Activated T-helper 9 cell treated with anti-CD3 and anti-CD28 coated beads, Interleukin-2, amount 50 U/mL, for 16 hours (primary cell): ENCODE results near the gene MAP4K1.

Experiments
- DNase-seq: peaks from one replicate; pipeline ENCODE4 v3.0.0-alpha.2; 2020; ENCODE audit warnings: low read depth

Gene MAP4K1

DNA sequence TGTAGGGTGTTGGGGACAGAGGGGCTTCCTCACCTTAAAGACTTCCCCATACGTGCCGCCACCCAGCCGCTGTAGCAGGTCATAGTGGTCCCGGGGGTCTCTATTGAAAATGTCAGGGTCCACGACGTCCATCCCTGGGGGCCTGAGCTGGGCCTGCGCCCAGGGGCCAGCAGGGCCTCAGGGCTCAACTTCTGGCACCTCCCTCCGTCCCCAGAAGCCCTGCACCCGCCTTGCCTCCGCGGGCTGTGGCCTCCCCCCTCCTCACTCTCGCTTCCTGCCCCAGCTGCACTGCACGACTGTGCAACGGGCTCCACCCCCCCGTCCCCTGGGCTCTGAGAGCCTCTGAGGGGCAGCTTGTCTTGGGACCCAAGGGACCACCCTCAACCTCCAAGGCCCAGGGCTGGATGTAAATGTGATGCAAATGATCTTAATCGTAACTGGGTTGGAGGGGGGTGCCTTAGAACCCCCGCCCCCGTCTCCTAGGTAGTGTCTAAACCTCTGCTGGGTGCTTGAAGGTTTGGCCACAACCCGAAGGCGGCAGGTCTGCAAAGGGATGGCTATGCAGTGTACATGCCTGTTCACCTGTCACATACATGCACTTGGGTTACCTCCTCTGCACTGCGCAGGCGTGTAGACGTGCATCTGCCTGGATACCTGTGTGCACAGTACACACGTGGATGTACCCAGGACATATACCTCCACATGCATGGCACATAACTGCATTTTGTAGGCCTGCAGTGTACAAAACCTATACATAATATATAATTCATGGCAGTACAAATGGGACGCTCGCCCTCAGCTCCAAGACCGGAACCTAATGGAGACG is at the start of gene MAP4K1:
TSS of gene MAP4K1 (minus strand) at position 190 of the 826 bp plus-strand sequence. CDS start at position 132, 58 bp downstream.
- DNase-seq: peak; percentile 45

DNA sequence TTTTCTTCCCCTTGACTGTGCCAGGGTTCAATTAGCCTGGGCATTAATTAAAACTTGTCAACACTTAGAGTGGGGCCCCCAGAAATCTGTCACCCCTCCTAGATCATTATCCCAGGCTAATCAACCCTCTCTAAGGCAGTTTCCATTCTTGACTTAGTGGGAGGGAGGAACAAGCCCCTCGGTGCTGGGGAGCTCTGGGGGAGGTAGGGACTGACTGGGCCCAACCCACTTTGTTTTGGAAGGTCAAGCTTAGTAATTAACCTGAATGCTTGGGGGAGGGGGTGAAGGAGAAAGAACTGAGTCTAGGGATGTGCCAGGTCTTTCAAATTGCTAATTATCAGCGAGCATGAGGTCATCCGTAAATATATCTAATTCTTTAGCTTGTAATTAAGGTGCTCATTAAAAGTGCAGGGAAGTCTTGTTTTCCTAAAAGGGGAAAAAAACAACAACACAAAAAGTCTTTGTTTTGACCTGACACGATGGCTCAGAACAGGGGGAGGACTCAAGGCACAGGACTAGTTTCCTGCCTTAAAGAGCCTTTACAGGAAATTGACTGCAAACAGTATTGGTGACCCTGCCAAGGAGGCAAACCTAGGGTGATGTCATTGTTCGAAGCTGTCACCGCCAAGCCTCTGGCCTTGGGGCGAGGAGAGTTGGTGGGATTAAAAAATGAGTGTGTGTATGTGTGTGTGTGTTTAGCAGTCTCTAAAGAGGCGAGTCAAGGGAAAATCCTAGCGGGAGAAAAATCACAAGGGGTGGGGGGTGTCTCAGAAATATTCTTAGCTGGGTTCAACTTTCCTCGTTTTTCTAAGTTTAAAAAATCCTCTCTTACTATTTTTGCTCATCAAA is 49.1 kb upstream of the MAP4K1 start:
- no peak for DNase-seq

DNA sequence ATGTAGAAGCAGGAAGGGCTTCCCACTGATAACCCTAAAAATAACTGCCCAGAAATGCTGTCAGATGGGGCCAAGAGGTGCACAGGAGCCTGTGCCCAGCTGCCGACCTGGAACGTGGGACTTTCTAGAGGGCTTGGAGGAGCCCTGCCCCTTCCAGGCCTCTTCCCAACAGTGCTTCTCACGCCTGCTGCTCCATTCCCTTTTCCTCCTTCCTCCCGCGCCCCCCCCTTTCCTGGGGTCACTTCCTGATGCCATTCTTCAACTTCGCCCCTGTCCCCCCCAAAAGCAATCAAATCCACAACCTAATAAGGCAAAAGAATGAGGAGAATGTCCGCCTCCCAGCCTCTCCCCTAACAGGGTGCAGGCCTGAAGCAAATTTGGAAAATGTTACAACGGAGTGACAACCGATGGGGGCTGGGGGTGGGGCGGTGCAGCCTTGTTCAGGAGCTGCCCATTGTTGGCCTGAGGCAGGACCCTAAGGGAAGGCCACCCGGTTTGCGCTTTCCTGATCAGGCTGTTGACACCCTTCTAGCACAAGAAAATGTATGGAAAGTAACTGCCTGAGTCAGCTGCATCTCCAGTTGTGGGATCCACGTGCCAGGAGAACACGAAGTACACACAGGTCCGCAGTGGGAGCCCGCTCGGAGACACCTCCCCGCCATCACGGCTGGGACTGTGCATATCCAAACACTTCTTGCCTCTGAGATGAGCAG is 48.4 kb upstream of the MAP4K1 start:
- no peak for DNase-seq

DNA sequence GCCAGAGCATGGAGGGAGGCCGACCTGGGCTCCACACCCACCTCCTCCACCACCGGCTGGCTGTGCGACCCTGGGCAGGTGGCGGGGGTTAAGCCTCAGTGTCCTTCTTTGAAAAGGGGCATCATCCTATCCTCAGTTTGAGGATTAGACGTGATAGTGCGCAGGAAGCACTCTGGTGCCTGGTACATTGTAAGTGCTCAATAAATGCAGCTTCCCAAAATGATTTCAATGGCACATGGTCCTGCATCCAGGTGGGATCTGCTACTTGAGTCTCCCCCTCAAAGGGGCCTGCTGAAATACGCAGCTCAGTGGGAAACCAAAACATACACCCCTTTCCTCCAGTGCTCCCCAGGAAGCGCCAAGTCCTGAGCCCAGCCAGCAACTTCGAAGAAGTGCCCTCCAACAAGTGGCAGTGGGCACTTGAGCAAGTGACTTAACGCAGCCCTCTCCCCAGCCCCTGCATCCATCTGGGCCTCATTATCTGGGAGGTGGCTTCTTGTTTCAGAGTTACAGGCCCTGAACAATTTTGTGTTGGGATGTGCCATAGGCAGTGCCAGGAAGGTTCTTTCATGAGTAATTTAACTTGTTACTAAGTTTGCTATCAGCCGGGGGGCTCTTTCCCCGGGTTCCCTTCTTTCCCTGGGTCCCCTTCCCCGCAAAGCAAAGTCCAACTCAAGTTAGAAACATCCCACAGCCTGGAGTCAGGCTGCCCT is 47.6 kb upstream of the MAP4K1 start:
- DNase-seq: no peak

DNA sequence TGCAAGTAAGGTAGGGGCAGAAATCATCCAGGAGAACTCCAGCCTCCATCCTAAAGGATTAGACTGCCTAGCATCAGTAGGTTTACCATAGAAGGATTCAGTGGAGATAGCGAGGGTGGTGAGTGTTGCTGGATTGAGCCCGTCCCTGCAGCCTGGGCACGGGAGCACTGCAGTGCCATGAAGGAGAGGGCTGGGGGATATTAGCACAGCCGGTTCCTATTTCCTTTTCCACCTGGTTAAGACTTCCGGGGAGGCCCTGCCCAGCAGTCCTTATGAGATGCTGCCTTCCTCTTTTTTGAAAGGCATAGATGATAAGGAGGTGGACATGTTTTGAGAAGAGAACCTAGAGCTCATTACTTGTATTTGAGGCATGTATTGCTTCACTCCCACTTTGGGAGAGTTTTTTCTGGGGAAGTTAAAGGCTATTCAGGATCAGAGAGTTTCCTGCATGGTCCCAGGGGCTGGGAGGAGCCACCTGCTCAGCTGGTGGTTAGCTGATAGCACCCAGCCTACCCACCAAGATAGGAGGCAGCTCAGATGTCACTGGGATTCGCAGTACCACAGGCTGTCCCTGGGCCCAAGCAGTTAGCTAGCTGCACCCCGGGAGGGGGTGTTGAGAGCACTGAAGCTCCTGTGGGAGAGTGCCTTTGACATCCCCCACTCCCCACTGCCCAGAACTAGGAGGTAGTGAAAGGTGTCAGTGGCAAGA is 46.9 kb upstream of the MAP4K1 start:
- no peak for DNase-seq

DNA sequence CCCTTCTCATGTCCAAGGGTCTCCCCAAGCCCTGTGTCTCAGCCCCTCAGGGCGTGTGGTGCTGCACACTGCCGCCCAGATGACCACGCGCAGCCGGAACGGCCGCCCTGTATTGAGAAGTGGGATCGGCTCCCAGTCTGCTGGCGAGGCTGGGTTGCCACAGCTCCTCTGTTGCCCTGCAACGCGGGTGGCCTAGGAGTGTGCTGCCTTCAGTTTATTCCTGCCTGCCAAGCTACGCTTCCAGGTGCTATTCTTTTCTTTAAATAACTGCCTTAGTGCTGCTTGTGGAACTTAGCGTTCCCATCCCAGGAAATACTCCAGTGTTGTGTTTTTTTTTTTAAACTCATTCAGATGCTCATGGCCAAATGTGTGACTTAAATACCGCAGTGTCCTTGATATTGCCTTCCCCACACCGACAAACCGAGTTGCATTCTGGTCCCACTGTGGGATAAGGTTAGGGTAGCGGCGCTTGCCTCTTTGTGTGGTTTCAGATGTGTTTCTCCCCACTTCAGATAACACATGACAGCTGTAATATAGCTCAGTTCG is 46.3 kb upstream of the MAP4K1 start:
- DNase-seq: no peak

DNA sequence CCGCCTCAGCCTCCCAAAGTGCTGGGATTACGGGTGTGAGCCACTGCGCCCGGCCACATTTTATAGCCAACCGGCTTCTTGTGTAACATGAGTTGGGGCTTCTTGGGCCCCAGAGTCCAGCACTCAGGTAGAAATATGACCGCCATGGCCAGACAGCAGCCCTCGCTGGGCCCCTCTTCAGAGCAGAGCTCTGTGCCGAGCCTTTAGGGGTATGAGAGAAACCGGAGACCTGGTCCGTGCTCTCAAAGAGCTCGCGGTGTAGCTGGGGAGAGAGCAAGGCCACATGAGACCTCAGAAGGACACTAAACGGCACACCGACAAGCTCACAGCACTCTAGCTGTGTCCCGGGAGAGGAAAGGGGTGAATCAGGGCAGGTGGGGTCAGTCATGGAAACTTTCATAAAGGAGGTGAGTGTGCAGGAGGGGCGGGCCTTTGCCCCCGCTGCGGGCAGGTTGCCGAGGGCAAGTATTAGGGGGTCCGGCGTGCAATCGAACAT is 45.5 kb upstream of the MAP4K1 start:
- no peak for DNase-seq

DNA sequence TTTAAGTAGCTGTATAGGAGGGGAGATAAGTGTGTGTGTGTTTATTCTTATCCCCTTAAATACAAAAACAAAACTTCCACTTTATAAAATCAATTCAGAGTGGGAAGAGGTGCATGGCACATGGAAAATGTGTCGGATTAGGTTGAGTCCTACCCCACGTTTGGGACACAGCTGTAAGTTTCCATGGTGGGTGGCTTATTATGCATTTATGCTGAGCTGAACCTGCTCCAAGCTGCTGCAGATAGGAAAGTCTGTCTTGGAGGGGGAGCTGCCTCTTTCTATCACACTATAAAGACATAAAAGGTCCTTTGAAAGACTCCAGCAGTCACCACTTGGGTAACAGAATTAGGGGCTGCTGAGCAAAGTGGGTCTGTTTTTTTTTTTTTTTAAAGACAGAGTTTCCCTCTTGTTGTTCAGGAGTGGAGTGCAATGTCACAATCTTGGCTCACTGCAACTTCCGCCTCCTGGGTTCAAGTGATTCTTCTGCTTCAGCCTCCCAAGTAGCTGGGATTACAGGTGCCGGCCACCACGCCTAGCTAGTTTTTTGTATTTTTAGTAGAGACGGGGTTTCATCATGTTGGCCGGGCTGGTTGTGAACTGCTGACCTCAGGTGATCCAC is 44.9 kb upstream of the MAP4K1 start:
- no peak for DNase-seq

DNA sequence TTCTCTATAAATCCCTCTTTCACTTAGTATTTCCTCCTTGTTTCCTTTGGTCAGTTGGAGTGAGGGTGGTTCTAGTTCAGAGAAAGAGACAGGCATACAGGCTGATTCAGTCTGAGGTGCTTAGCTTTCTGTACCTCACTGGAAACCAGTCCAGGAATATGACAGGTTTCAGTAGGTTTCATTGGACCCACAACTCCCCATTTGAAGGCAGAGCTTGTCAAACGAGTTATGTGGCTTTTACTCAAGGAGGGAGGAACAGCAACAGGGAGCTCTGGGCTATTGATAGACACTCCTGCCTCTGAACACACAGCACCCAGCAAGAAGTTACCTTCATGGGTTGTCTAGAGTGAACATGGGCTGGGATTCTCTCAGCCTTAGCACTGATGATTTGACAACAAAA is 44.2 kb upstream of the MAP4K1 start:
- no peak for DNase-seq

DNA sequence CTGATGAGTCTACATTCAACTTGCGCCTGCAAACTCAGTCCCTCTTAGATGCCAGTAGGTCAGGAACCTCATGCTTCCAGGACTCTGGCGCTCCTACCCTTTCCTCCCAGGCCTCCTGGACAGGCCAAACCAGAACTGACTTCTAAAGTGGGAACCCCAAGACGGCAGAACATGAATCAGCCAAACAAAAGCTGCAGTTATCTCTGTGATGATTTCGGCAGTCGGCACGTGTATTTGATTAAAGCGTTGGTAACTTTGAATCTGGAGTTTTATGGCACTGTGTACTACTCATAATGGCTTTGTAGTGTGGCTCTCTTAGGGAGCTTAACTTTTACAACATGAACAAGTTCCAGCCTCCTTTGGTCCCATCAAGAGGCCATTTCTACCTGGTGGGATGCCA is 43.4 kb upstream of the MAP4K1 start:
- no peak for DNase-seq

DNA sequence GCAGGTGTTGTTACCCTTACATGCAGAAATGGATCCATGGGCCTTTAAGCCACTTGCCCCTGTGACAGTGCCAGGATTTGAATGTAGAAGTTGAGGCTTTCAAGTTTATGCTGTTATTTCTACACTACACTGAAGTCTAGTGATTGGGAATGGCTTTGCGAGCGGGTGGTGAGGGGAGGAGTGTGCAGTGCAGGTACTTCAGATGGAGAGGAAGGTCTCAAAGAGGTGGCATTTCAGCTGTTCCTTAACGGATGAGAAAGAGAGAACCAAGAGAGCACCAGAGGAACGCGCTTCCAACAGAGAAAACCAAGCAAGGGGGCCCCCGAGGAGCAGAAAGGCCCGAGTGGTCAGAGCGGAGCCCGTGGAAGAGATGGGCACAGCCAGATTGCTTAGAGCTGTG is 43.0 kb upstream of the MAP4K1 start:
- DNase-seq: no peak

DNA sequence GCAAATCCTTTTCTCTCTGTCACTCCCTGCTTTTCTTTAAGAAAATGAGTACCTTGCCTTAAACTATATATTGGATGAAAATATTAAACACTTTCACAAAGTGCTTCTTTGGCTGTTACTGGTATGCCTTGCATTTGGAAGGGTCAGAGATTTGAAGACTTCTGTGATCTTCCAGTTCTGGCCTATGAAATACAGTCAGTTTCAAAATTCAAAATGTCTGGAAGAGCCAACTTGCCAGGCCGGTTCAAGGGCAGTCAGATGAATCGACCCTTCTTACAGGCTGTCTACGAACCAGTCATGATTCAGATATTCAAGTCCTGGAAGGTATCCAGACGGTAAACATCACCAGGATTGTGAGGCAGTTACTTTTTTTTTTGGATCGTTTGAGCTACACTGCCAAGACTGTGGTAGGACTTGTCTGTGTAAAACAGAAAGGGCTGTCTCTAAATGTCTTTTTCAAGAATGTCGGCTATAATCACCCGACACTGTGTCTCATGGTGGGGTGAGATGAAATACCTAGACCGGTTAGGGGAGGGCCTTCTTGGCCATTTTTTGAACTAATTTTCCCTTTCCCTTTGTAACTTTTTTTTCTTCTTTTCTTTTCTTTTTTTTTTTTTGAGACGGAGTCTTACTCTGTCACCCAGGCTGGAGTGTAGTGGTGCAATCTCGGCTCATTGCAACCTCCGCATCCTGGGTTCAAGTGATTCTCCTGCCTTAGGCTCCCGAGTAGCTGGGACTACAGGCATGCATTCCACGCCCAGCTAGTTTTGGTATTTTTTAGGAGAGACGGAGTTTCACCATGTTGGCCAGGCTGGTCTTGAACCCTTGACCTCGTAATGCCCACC is 40.9 kb upstream of the MAP4K1 start:
- DNase-seq: no peak

DNA sequence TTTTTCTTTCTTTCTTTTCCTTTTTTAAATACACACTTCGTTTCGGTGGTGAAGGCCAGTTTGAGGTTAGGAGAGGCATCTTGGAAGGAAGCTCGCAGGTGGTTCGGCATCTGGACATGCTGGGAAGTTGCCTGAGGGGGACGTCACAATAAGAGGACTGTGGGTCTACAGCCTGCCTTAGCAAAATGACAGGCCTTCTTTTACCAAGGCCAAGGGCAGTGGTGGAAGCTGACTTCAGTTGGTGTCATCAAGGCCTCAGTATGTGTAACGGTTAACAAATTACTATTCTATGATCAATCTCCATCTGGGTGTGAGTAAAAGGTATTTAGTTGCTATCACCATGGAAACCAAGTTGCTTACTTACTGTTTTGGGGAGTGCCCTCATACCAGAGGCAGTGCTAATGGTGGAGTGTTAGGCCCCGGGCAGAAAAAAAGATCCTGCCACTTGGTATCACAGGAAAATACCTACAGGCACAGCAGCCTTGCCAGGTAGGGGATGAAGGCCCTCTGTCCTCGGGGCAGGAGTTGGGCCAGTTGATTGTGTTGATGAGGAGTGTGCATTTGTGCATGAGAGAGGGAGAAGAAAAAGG is 40.0 kb upstream of the MAP4K1 start:
- DNase-seq: no peak

DNA sequence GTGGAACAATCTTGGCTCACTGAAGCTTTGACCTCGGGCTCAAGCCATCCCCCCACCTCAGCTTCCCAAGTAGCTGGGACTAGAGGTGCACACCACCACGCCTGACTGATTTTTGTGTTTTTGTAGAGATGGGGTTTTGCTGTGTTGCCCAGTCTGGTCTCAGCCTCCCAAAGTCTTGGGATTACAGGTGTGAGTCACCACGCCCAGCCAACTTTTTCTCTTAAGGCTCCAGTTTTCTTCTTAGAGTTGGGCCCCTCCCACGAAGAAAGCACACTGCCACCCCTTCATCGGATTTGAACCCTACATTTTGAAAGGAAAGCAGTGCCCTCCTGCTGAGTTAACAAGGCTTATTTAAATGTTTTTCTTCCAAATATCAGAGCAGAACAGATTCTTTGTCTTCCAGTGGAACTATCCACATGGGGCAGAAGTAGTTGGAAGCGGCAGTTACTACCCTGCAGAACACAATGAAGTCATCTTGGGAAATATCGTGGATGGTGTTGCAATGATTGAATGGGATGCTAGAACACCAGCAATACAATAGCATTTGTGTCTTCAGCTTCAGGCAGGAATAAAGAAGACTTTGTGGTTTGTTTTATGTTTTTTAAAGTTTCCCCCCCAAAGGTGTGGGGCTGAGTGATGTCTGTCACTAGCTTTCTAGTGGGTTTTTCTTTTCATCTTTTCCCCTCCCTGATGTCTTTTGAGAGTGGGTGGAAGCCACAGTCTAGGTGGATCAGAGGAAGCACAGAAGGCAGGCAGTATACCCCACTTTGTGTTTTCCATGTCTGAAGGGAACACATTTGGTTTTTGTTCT is 38.6 kb upstream of the MAP4K1 start:
- no peak for DNase-seq

DNA sequence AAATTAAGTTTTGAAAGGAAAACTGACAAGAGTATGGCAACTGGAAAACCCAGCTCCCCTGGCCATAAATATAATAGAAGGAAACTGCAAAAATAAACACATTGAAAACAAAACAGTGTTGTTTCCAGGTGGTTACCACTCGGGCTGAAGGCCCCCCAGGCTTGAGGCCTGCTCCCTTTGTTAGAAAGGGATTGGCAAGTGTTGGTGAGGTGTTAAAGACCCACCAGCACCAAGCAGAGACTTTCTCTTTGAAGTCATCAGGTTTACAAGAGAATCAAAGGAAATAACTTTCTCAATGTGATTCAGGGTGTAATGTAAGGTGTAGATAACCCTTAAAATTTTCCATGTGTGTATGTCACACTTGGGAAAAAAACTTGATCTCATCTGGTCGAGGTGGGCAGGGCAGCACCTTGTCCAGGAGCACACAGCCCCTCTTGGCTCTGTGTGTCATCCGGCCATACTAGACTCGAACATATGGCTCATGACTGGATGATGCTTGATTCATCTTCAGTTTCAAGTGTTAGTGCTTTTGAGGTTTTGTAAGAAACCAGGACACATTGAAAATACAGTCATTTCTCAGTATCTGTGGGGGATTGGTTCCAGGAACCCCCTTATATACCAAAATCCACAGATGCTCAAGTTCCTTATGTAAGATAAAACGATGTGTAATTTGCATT is 37.5 kb upstream of the MAP4K1 start:
- no peak for DNase-seq

DNA sequence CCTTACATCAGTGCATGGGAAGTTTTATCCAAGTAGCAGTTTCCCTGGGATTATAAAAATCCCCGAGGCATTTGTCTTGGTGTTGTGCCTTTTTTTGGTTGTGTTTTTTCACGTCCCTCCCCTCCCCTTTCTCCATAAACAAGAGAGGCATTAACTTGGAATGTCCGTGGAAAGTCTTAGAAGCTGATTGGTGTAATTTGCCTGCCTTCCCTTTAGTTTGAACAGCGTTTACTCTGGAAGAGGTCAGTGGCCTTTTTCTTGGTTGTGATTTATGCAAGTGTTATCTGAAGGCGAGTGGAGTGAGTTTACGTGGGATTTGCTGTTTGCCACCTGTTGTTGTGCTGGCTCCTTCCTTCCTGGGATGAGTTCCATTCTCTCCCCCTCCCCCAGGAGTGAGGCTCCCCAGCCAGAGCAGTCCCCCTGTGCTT is 36.9 kb upstream of the MAP4K1 start:
- DNase-seq: no peak

DNA sequence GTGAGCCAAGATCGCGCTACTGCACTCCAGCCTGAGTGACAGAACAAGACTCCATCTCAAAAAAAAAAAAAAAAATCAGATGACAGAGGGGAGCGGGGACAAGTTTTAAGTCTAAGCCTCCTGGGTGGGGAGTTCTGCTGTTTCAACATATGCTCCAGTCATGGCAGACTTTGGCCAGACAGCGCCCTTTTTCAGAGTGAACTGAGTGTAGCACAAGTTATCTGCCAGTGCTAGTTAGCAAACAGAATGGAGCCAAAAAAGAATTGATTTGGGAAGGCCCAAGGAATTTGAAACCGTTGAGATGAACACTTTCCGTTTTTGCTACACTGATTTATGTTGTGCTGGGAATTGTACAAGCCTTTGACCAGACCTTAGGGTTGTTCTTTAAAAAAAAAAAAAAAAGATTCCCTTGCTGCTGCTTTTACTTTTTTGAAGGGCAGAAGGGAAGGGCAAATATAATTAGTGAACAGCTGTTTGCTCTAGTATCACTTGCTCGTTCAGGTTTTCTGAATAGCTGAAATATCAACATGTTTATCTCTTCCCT is 35.3 kb upstream of the MAP4K1 start:
- DNase-seq: no peak
